NB4 (cell line): ENCODE results near the gene WDR45B.

Experiments
- CTCF ChIP-seq: IDR thresholded peaks from one replicate; pipeline ENCODE4 v1.5.1; 2012; ENCODE audit warnings: low read depth, low read length
- MYC ChIP-seq: IDR thresholded peaks from 2 replicates; pipeline ENCODE4 v1.6.1; 2011; ENCODE audit warnings: low read depth, low read length
- POLR2A ChIP-seq: IDR thresholded peaks from 2 replicates; pipeline ENCODE4 v1.6.1; 2011; ENCODE audit warnings: mild to moderate bottlenecking; ENCODE audit not compliant: insufficient read length; ENCODE audit errors: extremely low read depth

DNA sequence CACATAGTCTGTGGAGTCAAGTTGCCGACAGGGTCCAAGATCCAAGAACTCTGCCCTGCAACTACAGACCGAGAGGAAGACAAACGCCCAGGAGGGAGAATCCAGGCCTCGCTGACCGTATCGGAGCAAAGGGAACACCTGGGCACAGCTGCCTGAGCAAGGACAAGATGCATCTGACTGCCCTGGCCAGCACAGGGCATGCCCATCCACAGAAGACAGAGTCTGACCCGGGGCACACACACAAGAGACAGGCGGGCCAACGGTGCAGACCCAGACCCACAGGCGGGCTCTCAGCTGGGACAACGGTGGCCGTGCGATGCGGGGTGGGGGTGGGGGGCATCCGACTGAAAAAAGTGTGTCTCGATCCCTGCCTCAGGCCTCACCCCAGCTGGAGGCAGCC lies 44.0 kb upstream of the WDR45B start:
- TF ChIP-seq POLR2A: no peak
- TF ChIP-seq CTCF: no peak
- TF ChIP-seq MYC: no peak
